Aorta (tissue), 5 donors: ENCODE measurements around the gene CYFIP1. TPM values are rescaled to one million over a fixed set of nuclear protein-coding genes. Genes with fewer than 3 reads are reported as not detected.

ENCODE experiments used
- ATAC-seq: fragments of 200-7000 bp; cut with Tn5 transposase; one replicate; pipeline ENCODE4 v1.9.1; 2022; ENCODE audit warnings: moderate library complexity; ENCODE audit not compliant: low FRiP score
- DNase-seq, 2 donors: peaks; one replicate each; pipeline ENCODE4 v3.0.0-alpha.2; 2020
- H3K27ac ChIP-seq, 2 donors: one replicate each; pipeline ENCODE4 v1.5.1; 2013; ENCODE audit warnings: low read length in 2 of 2, mild to moderate bottlenecking in 2 of 2, moderate library complexity in 2 of 2, control low read depth in 1 of 2, inconsistent platforms in 1 of 2, low read depth in 1 of 2
- H3K27me3 ChIP-seq, 2 donors: one replicate each; pipeline ENCODE4 v1.6.1; 2013; ENCODE audit warnings: control low read depth in 1 of 2, low read length in 1 of 2, mild to moderate bottlenecking in 1 of 2, moderate library complexity in 1 of 2; ENCODE audit not compliant: insufficient read depth in 2 of 2, control insufficient read depth in 1 of 2
- H3K36me3 ChIP-seq, 2 donors: one replicate each; pipeline ENCODE4 v1.6.1; 2013; ENCODE audit warnings: control low read depth in 1 of 2, low read length in 1 of 2, mild to moderate bottlenecking in 1 of 2; ENCODE audit not compliant: insufficient read depth in 2 of 2, control insufficient read depth in 1 of 2
- H3K4me1 ChIP-seq, 2 donors: one replicate each; pipeline ENCODE4 v1.6.1; 2013; ENCODE audit warnings: low read length in 2 of 2, control low read depth in 1 of 2, mild to moderate bottlenecking in 1 of 2, moderate library complexity in 1 of 2; ENCODE audit not compliant: insufficient read depth in 2 of 2, control insufficient read depth in 1 of 2
- H3K4me3 ChIP-seq, 2 donors: one replicate each; pipeline ENCODE4 v1.5.1; 2013; ENCODE audit warnings: low read length in 2 of 2, control low read depth in 1 of 2, mild to moderate bottlenecking in 1 of 2
- H3K9me3 ChIP-seq: one replicate; pipeline ENCODE4 v1.6.1; 2013; ENCODE audit warnings: mild to moderate bottlenecking, low read length; ENCODE audit not compliant: control insufficient read depth
- WGBS, 2 donors: extraction: QIAGEN DNeasy Blood & Tissue Kit; methylation state at CpG; one replicate each; pipeline ENCODE4 v1.1.7; 2013; 5-methylcytosine and 5-hydroxymethylcytosine counted together
- intact Hi-C, 2 donors: fragments of 100-400 bp; cut with DNase I; formaldehyde crosslinking; loops; one replicate each; pipeline versions ENCODE4 v1.14.2 to v1.15.0; 2022
- polyA plus RNA-seq, 2 donors: library from polyadenylated mRNA; stranded (reverse); fragments of 200-250 nt; gene quantifications; one replicate each; pipeline ENCODE4 v1.2.3, GENCODE V29; 2013
- total RNA-seq, 2 donors: library from RNA; stranded (reverse); fragmentation: NEBNext Ultra II Directional; extraction: Animal tissue kit (Norgen Biotek cat#: 25700); gene quantifications; one replicate each; pipeline ENCODE4 v1.2.1, GENCODE V29; 2021
- donor health status: healthy with polysubstance abuse.
- donor health status: Bipolar disorder and iron deficiency.
- donor health status: DM: no; HTN: no; CAD: no.
- donor health status: DM: no; HTN: no; CAD: no.
- donor health status: DM: yes; HTN: yes; CAD: no.

Gene CYFIP1
- total and polyA plus RNA-seq, 4 donors = 46.5 to 172 (median 104) TPM

GRCh38 chr15:22925875-22926274 is 54.3 kb downstream of the CYFIP1 start:
- H3K4me1 ChIP-seq = no peaks in the 10 kb centered on the region
- intact Hi-C loops = no loop called here
- ATAC-seq (no peak), DNase-seq (no peak)
- no peak overlapping the region for H3K4me3 ChIP-seq
- H3K9me3 ChIP-seq = no peaks in the 10 kb centered on the region
- 91 to 94% methylated on average over 17 of the region's 17 CpGs for WGBS, 2 donors
- H3K36me3 ChIP-seq = no peaks in the 10 kb centered on the region
- H3K27me3 ChIP-seq = no peaks in the 10 kb centered on the region
- H3K27ac ChIP-seq = no peak overlapping the region

GRCh38 chr15:22922003-22922402 is 58.2 kb downstream of the CYFIP1 start:
- no peak overlapping the region for H3K4me3 ChIP-seq
- intact Hi-C loops = no loop called here
- no peak overlapping the region for H3K27ac ChIP-seq
- H3K27me3 ChIP-seq = no peaks in the 10 kb centered on the region
- no peaks in the 10 kb centered on the region for H3K9me3 ChIP-seq
- DNase-seq (no peak), ATAC-seq (no peak)
- H3K36me3 ChIP-seq = peaks cover 0 to 4% of the 10 kb centered on the region in 2 donors
- 87% methylated on average over 5 of the region's 5 CpGs for WGBS, 2 donors
- no peaks in the 10 kb centered on the region for H3K4me1 ChIP-seq

GRCh38 chr15:22919171-22919570 is 61.0 kb downstream of the CYFIP1 start:
- intact Hi-C loops = no loop called here
- Histone ChIP-seq H3K27me3 (no peaks in the 10 kb centered on the region), H3K9me3 (no peaks in the 10 kb centered on the region), H3K27ac (no peak overlapping the region), H3K36me3 (peaks cover 0 to 12% of the 10 kb centered on the region in 2 donors), H3K4me1 (no peaks in the 10 kb centered on the region), H3K4me3 (no peak overlapping the region)
- DNase-seq (no peak), ATAC-seq (no peak)
- 56 to 60% methylated on average over 3 of the region's 3 CpGs for WGBS, 2 donors

- ATAC-seq (no peak), DNase-seq (peak in 1 of 2 donors; percentile 37)
- no peak overlapping the region for H3K4me3 ChIP-seq
- intact Hi-C loops = no loop called here
- H3K9me3 ChIP-seq = no peaks in the 10 kb centered on the region
- no peaks in the 10 kb centered on the region for H3K4me1 ChIP-seq
- H3K36me3 ChIP-seq = peaks cover 0 to 15% of the 10 kb centered on the region in 2 donors
- no peak overlapping the region for H3K27ac ChIP-seq
- no peaks in the 10 kb centered on the region for H3K27me3 ChIP-seq
- WGBS, 2 donors = 92 to 94% methylated on average over 25 of the region's 25 CpGs
Measured at GRCh38 chr15:22918596-22919140, 61.5 kb downstream of the CYFIP1 start.

GRCh38 chr15:22918056-22918455 is 62.1 kb downstream of the CYFIP1 start:
- intact Hi-C loops = no loop called here
- no peak for ATAC-seq
- H3K4me3 ChIP-seq = no peak overlapping the region

GRCh38 chr15:22917556-22917955 is 62.6 kb downstream of the CYFIP1 start:
- intact Hi-C loops = no loop called here
- no peaks in the 10 kb centered on the region for H3K9me3 ChIP-seq
- no peak overlapping the region for H3K27ac ChIP-seq
- no peaks in the 10 kb centered on the region for H3K27me3 ChIP-seq
- DNase-seq (peak in 1 of 2 donors; percentile 27), ATAC-seq (no peak)
- 95 to 96% methylated on average over 18 of the region's 18 CpGs for WGBS, 2 donors
- no peaks in the 10 kb centered on the region for H3K4me1 ChIP-seq
- H3K4me3 ChIP-seq = no peak overlapping the region
- peaks cover 0 to 17% of the 10 kb centered on the region in 2 donors for H3K36me3 ChIP-seq

More at GRCh38 chr15:22918056-22918455, 62.1 kb downstream of the CYFIP1 start:
- WGBS, 2 donors = 90 to 92% methylated on average over 9 of the region's 9 CpGs
- H3K36me3 ChIP-seq = peaks cover 0 to 17% of the 10 kb centered on the region in 2 donors
- no peaks in the 10 kb centered on the region for H3K9me3 ChIP-seq
- H3K27ac ChIP-seq = no peak overlapping the region
- no peaks in the 10 kb centered on the region for H3K27me3 ChIP-seq
- H3K4me1 ChIP-seq = no peaks in the 10 kb centered on the region
- DNase-seq = peak in 1 of 2 donors; percentile 30

- peak in 1 of 2 donors; percentile 30 for DNase-seq
- no peaks in the 10 kb centered on the region for H3K4me1 ChIP-seq
- no peak overlapping the region for H3K4me3 ChIP-seq
- no peaks in the 10 kb centered on the region for H3K9me3 ChIP-seq
- no peaks in the 10 kb centered on the region for H3K27me3 ChIP-seq
- ATAC-seq = peak; percentile 15
- WGBS, 2 donors = 91% methylated on average over 36 of the region's 36 CpGs
- intact Hi-C loops = no loop called here
- peaks cover 0 to 21% of the 10 kb centered on the region in 2 donors for H3K36me3 ChIP-seq
- H3K27ac ChIP-seq = no peak overlapping the region
Measured at GRCh38 chr15:22916606-22917350, 63.4 kb downstream of the CYFIP1 start.

- Histone ChIP-seq H3K36me3 (peaks cover 0 to 26% of the 10 kb centered on the region in 2 donors), H3K27me3 (no peaks in the 10 kb centered on the region), H3K4me1 (no peaks in the 10 kb centered on the region), H3K27ac (no peak overlapping the region), H3K4me3 (no peak overlapping the region), H3K9me3 (no peaks in the 10 kb centered on the region)
- DNase-seq (peak in 1 of 2 donors; percentile 33), ATAC-seq (no peak)
- 92 to 94% methylated on average over 25 of the region's 25 CpGs for WGBS, 2 donors
- intact Hi-C loops = no loop called here
Measured at GRCh38 chr15:22915866-22916515, 64.2 kb downstream of the CYFIP1 start.
